NCI-H446 treated with DMSO at 0.1 percent for 48 hours (cell line): ENCODE measurements around the gene CMTM4.
"Not testable (repeated sequence)": the region's sequence is repeated elsewhere in the genome, so short reads cannot be mapped to it uniquely, and the experiment has no call there.

ENCODE experiments used
- DNase-seq: peaks from one replicate; lab custom pipeline; 2025; lab: John Stamatoyannopoulos, UW

Gene CMTM4

GRCh38 chr16:66616169-66616568 lies 80.4 kb downstream of the CMTM4 start:
- no peak for DNase-seq

- DNase-seq, result no peak
Measured at GRCh38 chr16:66614161-66614802, 82.3 kb downstream of the CMTM4 start.

- no peak for DNase-seq
Measured at GRCh38 chr16:66612422-66612821, 84.1 kb downstream of the CMTM4 start.

- DNase-seq, result not testable (repeated sequence)
Measured at GRCh38 chr16:66611911-66612310, 84.6 kb downstream of the CMTM4 start.

GRCh38 chr16:66610111-66610820 lies 86.3 kb downstream of the CMTM4 start:
- no peak for DNase-seq

- DNase-seq, result no peak
Measured at GRCh38 chr16:66609139-66609510, 87.4 kb downstream of the CMTM4 start.

- DNase-seq, result no peak
Measured at GRCh38 chr16:66608241-66609138, 88.1 kb downstream of the CMTM4 start.

- DNase-seq, result no peak
Measured at GRCh38 chr16:66605979-66606751, 90.4 kb downstream of the CMTM4 start.

- DNase-seq, result no peak
Measured at GRCh38 chr16:66605177-66605978, 91.2 kb downstream of the CMTM4 start.

GRCh38 chr16:66604376-66605176 lies 92.0 kb downstream of the CMTM4 start, which contains the start of gene CMTM3:
TSS of gene CMTM3 (plus strand) at chr16:66604704. CDS start at chr16:66604806, 102 bp downstream.
- DNase-seq, result no peak

- DNase-seq, result no peak
Measured at GRCh38 chr16:66603537-66604375, 92.8 kb downstream of the CMTM4 start.

- no peak for DNase-seq
Measured at GRCh38 chr16:66601471-66601870, 95.1 kb downstream of the CMTM4 start.

GRCh38 chr16:66600477-66600876 lies 96.1 kb downstream of the CMTM4 start:
- DNase-seq, result no peak

- DNase-seq, result no peak
Measured at GRCh38 chr16:66599726-66600125, 96.8 kb downstream of the CMTM4 start.

GRCh38 chr16:66598111-66598510 lies 98.4 kb downstream of the CMTM4 start:
- no peak for DNase-seq

- no peak for DNase-seq
Measured at GRCh38 chr16:66596986-66597848, 99.3 kb downstream of the CMTM4 start.

- DNase-seq, result not testable (repeated sequence)
Measured at GRCh38 chr16:66596559-66596958, 100.0 kb downstream of the CMTM4 start.

- no peak for DNase-seq
Measured at GRCh38 chr16:66594739-66595138, 101.8 kb downstream of the CMTM4 start.
